Mammary epithelial cell (primary cell): ENCODE results near the gene BZW2.

Source experiments
- EZH2 ChIP-seq: IDR thresholded peaks from 2 replicates; pipeline ENCODE4 v1.6.1; 2012; ENCODE audit warnings: low read length, inconsistent platforms, borderline replicate concordance
- TF ChIP-seq, protein P1 (sequence below), 2 donors: IDR thresholded peaks in 1 of 2; conservative IDR thresholded peaks in 1 of 2; 2 replicates each; pipeline ENCODE4 v1.5.1; 2011 to 2012; ENCODE audit warnings: inconsistent platforms in 2 of 2, low read length in 2 of 2, mild to moderate bottlenecking in 2 of 2, control low read depth in 1 of 2, low read depth in 1 of 2; ENCODE audit not compliant: insufficient read depth in 1 of 2; ENCODE audit errors: extremely low read depth in 1 of 2

DNA sequence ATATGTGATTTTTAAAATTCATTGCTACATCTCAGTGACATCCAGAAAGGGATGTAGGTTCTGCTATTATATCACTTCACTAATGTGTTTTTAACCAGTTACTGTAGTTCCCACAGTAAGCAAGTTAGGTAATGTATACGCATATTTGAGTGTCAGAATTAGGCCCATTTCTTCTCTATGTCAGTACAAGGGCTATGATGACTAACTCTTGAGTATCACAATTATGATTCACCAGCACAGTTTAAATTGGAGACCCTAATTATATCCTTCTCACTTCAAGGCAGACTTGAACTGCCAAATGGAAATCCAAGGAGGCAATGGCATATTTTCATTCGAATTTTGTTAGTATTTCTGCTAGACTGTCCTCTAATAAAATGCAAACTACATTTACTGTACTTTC lies 23.6 kb downstream of the BZW2 start:
- TF ChIP-seq, protein P1, sequence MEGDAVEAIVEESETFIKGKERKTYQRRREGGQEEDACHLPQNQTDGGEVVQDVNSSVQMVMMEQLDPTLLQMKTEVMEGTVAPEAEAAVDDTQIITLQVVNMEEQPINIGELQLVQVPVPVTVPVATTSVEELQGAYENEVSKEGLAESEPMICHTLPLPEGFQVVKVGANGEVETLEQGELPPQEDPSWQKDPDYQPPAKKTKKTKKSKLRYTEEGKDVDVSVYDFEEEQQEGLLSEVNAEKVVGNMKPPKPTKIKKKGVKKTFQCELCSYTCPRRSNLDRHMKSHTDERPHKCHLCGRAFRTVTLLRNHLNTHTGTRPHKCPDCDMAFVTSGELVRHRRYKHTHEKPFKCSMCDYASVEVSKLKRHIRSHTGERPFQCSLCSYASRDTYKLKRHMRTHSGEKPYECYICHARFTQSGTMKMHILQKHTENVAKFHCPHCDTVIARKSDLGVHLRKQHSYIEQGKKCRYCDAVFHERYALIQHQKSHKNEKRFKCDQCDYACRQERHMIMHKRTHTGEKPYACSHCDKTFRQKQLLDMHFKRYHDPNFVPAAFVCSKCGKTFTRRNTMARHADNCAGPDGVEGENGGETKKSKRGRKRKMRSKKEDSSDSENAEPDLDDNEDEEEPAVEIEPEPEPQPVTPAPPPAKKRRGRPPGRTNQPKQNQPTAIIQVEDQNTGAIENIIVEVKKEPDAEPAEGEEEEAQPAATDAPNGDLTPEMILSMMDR (conservative IDR thresholded peaks at IDR 0.05 in 1 of 2, IDR thresholded peaks at IDR 0.05 in 1 of 2; ENCODE audit: extremely low read depth in 1 of 2, insufficient read depth in 1 of 2, low read depth in 1 of 2, low read length in 2 of 2), result no peak
- no peak for TF ChIP-seq EZH2
